Medulla oblongata (tissue), 1 donor: Measurements from ENCODE around the gene PDE11A.
A peak's percentile ranks its signal among the peaks of the same experiment; 100 is the strongest.

Experiments used
- DNase-seq: peaks from one replicate; pipeline ENCODE4 v3.0.0-alpha.2; 2015; ENCODE audit errors: extremely low spot score

The PDE11A gene

DNA sequence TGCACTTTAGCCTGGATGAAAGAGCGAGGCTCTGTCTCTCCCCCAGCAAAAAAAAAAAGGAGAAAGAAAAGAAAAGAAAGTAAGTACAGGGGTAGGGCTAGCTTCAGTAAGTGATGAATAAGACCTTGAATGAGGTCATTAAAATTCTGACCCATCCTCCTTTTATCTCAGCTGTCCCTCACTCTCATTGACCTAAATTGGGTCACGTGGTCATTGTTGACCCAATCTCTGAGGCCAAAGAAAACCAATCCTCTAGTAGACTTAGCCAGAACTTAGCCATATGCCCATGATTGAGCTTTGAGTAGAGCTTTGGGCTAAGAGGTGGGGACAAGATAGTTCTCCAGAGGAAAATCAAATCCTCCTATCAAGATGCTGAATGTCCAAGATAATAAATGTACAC lies 149.3 kb downstream of the PDE11A start:
- no peak for DNase-seq

DNA sequence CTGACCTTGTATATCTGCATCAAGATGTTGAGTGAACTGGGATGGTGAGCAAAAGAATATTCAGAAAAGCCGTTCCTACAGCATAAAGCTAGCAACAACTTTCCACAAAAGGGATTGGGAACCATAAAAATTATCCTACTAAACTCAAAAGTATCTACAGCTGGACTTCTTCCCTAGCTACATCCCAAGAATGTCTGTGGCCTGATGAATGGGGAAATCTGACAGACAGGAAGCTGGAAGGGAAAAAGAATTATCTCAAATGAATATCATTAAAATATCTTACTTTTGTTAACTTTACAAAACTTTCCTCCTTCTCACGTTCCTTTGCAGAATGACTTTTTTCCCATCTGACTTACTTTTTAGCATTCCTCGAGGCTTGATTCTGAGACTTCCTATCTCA lies 150.9 kb downstream of the PDE11A start:
- no peak for DNase-seq

DNA sequence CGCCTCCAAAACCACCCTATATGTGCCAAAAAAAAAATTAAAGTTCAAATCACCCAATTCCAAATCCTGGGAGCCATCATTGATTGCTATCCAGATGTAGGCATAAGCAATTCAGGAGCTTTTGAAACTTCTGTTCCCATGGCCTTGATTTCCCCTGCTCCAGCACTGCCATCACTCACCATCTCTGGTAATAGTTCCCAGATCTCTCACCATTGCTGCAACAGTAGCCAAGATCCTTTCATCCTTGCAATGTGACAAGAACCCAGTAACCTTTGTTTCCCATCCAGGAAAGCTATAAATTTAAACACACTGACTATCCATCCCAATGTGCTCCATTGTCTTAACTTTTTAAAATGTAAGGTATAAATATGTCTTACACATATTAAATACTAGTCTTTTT lies 155.4 kb downstream of the PDE11A start:
- DNase-seq, result no peak

DNA sequence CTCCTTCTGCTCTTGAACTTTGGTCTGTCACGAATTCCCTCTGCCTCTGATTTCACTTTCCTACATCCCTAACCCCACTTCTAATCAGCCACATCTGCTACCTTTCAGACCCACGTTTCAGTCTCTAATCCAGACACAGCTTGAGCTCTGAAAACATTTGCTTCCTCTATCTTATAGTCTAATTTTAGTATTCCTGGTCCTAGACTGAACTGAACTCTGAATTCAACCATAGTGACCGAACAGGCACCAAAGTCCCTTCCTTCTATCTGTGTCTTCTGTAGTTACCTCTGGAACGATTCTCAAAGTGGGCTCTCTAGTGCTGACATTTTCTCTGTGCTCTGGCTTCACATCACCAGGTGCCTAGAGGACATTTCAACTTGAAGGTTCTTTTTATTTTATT lies 156.2 kb downstream of the PDE11A start:
- DNase-seq, result no peak

DNA sequence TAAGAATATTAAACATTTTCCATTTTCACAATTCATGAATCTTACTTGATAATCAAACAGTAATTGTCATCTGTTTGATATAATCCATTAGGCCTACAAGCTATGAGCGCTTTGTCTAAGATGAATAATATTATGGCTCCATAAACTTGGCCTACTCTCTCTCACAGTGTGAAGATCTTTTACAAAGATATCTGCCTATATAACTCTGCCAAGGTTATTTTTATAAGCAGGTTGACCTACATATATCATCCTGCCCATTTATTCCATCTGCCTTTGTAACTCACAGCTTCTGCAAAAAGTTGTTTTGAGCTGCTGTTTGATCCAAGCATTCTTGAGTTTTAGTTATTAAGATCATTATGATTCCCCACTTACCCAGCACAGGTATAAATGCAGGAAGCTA lies 158.3 kb downstream of the PDE11A start:
- DNase-seq, result no peak

DNA sequence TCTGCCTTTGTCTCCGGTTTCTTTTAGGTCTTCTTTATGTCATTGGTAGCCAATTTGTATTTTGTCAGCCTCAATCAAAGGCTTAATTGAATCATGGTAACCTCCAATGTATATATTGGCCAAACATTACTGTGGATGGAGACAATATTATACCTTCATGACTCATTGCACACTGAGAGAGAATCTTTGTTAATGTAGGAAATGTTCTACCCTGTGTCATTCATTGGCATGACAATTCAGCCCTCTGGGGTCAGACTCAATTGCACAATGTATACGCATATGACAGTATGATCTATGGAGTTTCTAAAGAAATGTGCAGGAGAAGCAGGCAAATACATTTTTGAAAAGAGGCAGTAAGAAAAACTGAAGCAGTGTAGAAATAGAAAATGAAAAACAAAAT lies 162.6 kb downstream of the PDE11A start:
- no peak for DNase-seq

DNA sequence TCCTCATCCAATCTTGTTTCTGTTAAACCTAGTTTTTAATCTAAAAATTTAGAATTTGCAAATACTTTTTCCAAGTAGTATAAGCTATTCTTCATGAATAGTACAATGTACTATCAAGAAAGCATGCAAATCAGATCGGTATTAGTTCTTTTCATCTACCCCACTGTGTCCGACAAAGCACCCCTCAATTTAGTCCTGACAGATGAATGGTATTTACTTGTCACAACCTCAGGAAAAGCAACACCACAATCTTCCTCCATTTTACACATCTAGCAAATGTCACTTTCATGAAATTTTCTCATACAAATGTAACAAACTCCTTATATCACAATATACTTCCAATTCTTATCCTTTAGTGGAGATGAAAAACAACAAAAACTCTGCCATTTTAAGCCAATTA lies 163.8 kb downstream of the PDE11A start:
- DNase-seq, result no peak

DNA sequence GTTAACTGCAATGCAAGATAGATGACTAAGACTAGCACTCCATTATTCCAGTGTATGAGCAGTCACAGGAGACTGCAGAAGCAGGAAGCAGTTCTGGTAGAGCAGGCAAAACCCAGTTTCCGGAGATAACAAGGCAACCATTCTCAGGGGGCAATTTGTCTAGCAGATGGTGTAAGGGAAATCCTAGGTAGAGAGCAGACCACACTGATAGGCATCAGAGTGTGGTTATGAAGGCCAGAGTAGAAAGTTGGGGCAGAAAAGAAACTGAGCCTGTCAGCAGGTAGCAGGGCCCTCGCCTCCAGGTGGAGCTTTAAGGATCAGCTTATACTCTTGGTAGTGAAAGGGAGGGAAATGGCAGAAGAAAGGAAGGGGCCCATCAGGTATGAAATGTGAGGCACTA lies 164.4 kb downstream of the PDE11A start:
- DNase-seq, result no peak

DNA sequence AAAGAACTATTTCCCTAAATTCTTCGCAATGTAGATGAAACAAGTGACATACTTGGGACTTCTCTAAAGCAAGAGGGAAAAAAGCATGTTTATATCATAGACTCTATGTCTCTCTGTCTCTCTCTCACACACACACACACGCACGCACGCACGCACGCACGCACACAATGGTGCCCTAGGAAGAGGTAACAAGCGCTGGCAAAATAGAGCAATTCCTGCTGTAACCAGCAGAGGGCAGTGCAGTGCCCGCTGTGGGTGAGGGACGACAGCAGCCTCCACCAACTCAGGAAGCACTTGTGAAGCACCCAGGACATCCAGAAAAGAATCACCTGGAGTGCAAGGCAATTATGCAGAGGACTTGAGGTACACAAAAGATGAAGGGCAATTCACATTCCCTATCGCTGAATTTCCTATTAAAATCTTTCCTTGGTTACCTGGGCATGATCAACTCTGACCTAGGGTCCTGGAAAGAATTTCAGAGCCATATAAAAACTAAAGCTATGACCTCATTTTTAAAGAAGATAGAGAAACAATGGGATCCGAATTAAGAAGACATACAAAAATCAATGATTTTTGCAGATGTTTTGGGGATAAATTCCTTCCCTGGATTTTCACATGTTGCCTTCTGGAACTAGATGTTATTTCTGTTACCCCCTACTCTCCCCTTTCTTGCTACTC lies 166.4 kb downstream of the PDE11A start:
- DNase-seq, result peak; percentile 44

DNA sequence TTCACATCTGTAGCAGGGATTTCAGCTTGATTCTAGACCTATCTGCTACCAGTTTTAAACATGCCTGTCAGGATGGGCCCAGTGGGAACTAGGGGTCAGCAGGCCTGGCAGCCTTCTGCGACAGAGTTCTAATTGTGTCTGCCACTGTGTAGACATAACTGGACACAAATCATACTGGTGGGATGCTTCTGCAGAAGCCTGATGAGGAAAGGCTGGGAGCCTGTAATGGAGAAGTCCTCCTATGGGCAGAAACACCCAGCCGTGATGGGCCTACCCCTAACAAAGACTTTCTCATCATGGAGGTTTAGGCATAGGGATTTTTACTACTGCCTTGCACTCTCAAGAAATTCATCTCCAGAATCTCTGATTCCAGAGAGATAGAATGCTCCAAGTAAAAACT lies 166.9 kb downstream of the PDE11A start:
- DNase-seq, result no peak

DNA sequence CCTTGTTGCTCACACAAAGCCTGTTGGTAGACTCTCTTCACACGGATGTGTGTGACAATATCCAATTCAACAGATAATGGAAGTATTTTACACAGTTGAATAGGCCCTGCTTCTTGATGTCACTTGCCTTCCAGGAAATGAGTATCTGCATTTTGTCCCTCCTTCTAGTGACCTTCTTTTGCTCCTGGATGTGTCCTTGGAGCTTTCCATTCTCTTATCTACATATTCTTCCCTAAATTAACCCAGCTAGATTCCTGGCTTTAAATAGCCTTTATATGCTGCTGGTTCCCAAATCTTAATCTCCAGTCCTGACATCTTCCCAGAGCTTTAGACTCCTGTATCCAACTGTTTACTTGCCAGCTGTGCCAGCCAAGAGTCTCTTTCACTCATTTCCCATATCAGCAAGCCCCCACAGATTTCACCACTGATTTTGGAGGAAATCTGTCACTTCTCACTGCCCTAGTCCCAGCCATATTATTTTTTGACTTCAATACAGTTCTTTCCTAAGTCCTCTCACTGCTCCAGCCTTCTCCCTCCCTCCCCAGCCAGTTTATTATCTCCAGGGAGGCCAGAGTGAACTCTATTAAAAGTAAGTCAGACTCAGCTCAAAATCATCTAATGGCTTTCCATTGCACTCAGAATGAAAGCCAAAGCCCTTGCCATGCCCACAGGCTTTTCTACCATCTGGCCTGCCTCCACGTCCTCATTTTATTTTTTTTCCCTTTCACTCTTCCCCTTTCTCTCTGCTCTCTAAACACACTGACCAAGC lies 170.0 kb downstream of the PDE11A start:
- no peak for DNase-seq

DNA sequence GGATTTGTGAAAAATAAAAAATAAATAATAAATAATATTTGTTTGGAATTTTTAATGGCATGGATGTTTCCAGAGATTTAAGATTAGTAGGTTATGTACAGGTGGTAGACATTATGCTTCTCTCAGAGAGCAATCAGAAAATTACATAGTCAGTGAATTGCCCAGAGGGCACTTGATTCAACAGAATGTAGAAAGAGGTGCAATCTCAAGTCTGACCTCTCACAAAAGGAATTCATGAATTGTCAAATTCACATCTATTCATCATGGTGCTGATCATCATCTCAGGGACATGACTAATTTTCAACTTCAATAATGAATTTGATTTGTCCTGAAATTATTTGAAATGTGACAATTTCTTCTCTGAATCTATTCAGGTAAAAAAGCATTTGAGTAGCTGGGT lies 172.5 kb downstream of the PDE11A start:
- DNase-seq, result no peak

DNA sequence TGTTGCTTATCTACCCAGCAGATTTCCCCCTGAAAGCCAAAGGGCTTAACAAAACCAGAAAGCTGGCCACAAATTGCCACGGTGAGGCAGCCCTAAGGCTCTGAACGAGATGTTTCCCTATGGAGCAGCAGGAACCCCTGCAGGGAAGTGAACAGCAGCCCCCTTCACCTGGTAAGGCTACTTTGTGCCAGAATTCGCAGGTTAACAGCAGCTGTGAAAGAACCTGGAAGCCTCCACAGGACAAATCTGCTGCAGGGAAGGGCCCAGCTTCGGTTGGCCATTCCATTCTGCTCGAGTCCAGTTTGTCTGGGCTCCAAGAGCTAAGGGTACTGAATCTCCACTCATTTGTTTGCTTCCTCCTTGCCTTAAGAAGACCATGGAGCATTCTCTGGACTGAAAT lies 175.3 kb downstream of the PDE11A start:
- no peak for DNase-seq

DNA sequence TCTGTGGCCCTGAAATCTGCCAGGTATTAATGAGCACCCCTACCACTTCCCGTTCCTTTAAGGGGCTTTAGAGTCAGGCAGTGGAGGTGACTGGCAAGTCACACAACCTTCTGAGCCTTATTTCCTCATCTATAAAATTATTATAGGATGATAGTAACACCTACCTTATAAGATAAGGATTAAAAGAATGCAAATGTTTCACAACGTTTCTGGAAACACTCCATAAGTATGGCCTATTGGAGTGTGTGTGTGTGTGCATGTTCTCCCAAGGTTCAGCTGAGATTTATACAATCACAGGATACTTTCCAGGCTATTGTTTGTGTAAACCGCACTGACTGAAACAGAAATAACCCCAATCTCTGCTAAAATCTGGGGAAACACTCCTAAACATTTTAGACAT lies 176.0 kb downstream of the PDE11A start:
- no peak for DNase-seq

DNA sequence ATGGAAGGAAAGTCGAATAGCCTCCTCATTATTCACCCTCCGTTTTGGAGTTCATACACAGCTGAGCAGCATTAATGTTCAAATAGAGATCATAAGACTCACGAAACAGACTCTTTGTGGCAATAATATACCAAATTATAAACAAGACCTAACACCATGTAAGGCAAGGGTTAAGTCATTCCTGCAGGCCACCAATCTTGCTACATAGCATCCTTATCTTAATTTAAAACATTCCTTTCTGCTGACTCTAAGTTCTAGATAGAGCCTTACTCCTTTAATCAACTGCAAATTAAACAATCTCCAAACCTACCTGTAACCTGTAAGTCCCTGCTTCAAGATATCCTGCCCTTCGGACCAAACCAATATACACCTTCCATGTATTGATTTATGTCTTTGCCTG lies 178.0 kb downstream of the PDE11A start:
- DNase-seq, result no peak

DNA sequence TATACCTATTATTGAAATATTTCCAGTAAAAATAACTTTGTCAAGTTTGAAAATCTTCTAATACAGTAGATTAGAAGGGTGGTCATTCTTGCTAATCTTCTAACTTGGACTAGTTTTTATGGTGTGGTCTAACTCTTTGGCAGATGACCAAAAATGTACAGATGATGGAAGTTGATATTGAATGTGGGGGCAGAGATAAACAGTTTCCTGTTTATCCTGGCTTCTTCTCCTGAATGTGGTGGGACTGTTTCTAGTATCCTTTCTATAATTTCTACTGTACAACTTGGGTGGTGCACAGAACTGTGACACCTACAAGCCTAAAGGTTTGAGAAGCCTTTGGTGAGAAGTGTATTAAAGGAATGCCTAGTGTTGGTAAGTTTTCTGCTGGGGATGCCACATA lies 178.7 kb downstream of the PDE11A start:
- DNase-seq, result no peak

DNA sequence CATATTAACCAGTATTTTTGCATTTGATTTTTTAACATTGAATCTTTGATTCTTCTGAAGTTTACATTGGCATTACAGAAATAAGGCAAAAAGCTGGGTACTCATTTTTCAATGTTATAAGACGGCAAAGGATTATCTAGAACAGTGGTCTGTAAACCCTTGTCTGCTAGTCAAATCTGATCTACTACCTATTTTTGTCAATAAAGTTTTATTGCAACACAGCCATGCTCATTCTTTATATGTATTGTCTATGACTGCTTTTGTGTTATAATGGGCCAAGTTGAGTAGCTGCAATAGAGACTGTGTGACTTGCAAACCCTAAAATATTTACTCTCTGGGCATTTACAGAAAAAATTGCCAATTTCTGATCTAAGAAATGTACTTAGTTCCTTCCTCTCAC lies 181.0 kb downstream of the PDE11A start:
- DNase-seq, result no peak

DNA sequence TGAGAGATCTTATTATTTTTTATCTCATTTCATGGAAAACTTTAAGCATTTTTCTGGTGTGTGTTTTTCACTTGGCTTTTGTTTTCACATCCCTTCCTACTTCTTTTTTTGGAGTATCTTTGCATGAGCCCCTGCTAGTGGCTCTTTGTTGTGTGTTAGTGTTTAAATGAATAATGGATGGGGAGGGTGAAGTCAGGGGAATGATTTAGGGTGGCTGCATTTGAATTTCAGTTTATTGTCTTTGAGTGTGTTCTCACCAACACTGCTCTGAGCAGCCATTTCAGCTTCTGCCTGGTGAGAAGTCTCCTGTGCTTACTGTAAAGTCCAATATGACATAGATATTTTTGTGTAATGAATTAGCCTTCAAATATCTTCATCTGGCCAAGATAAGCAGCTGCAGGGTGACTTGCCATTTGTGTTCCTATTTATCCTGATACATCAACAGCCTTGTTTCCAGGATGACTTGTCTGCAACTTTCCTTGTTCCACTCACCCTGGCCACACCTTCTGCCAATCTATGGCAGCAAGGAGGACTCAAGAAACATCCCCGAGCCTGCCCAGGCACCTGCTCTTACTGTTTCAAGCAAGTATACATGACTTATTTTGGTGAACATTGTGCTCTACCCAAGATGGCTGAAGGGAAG lies 182.6 kb downstream of the PDE11A start:
- DNase-seq, result no peak

DNA sequence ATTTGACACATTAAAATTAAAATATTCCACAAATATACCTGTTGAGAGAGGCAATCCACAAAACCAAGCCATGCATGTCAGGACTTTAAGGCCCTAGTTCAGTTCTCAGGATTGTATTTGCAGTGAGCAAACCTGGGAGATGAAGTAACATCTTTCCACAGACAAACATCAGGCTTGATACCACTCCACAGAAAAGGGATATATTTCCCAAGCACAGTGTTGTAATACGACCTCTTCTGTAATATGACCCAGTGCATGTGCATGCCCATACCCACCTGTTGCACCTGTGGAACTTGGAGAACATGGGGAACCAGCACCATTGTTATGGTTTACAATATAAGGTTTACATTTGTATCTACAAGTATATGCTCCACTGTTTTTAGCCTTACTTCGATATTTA lies 184.0 kb downstream of the PDE11A start:
- DNase-seq, result no peak

DNA sequence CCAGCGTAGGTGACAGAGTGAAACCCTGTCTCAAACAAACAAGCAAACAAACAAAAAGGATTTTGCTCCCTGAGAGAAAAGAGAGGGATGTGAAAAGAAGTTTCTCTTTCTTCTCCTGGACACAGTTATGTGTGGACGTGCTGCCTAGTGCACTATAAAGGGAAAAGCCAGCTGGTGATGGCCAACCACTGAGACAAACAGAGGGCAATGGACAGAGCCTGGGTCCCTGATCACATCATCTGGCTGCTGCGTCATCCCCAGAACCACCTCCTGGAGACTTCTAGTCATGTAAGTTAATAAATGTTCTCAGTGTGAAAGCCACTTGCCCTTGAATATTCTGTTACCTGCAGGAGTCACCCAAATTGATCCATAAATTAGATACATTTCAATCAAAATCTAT lies 184.9 kb downstream of the PDE11A start:
- no peak for DNase-seq

DNA sequence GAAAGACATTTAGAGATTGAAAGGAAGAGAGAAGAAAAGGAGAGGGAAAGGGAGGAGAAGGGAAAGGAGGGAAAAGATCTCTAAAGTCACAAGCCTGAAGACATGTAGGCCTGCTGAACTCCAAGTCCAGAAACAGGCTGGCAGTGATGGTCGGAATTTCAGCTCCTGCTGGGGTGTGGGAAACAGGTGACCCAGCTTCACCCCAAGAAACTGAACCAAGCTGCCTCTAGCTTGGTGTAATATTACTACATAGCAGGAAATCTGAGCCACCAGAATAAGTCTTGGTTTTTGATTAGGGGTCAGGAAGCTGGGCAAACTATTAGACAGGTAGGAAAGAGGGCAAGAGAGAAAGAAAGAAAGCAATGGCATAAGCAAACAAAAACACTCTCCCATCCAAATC lies 185.8 kb downstream of the PDE11A start:
- no peak for DNase-seq

DNA sequence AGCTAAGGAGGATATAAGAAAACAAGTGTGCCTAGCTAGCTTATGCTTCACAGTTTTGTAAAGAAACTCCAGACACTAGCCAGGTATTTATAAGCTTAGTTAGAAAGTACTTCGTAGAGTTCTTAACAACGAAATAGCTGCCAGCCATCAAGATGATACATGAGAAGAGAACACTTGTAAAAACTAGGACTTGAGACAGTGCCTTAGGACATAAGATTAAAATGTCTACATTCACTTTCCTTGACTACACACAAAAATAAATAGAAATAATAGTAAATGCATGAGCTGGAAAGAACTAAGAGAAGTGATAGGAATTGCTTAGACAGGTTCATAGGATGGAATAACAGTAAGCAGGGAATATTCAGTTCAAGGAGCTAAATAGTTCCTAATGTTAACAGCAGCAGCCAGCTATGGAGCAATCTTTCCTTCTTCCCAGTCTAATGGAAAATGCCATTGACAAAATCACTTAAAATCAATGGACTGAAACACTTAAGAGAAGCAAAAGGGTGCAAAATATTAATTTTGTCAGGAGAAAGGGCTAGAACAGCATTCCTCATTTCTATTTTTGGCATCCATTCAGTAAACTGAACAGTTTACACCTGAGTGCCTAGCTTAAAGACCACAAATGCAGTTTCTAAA lies 186.6 kb downstream of the PDE11A start:
- no peak for DNase-seq

DNA sequence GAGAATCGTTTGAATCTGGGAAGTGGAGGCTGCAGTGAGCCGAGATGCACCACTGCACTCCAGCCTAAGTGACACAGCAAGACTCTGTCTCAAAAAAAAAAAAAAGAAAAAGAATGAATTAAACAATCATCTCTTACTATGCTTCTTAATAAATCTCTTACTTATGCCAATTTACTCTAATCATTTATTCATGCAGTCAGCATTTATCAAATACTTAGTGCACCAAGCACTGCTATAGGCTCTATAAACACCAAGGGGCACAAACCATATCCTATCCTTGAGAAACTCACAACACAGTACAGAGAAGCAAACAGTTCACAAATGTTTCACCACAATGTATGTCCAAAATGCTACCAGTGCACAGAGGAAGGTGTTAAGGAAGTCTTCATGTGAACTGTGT lies 189.4 kb downstream of the PDE11A start:
- no peak for DNase-seq
